HEK293 (cell line): Measurements from ENCODE around the gene PPP1R12C.
A peak's percentile ranks its signal among the peaks of the same experiment; 100 is the strongest.

Experiments used
- BCL11B ChIP-seq: fragments of 450-650 bp; formaldehyde crosslinking; IDR thresholded peaks from 2 replicates; pipeline ENCODE4 v1.5.1; 2016; ENCODE audit warnings: low read depth, missing biosample characterization, missing genetic modification characterization
- KLF9 ChIP-seq: fragments of 450-650 bp; formaldehyde crosslinking; IDR thresholded peaks from 2 replicates; pipeline ENCODE4 v1.5.1; 2016; ENCODE audit warnings: missing biosample characterization, missing genetic modification characterization, low read depth
- MYNN ChIP-seq: fragments of 450-650 bp; formaldehyde crosslinking; IDR thresholded peaks from 2 replicates; pipeline ENCODE4 v1.5.1; 2016; ENCODE audit warnings: missing biosample characterization, missing genetic modification characterization, borderline replicate concordance
- OSR2 ChIP-seq: fragments of 450-650 bp; formaldehyde crosslinking; IDR thresholded peaks from 2 replicates; pipeline ENCODE4 v1.5.1; 2016; ENCODE audit warnings: missing biosample characterization, missing genetic modification characterization
- PRDM1 ChIP-seq: fragments of 450-650 bp; formaldehyde crosslinking; IDR thresholded peaks from 2 replicates; pipeline ENCODE4; 2016; ENCODE audit warnings: missing biosample characterization, missing genetic modification characterization
- SCRT1 ChIP-seq: fragments of 450-650 bp; formaldehyde crosslinking; IDR thresholded peaks from 2 replicates; pipeline ENCODE4 v1.5.1; 2016; ENCODE audit warnings: missing biosample characterization, missing genetic modification characterization, borderline replicate concordance
- ZBTB7A ChIP-seq: fragments of 450-650 bp; formaldehyde crosslinking; IDR thresholded peaks from 2 replicates; pipeline ENCODE4 v1.5.1; 2016; ENCODE audit warnings: low read depth, missing biosample characterization, missing genetic modification characterization
- ZFP69B ChIP-seq: fragments of 450-650 bp; formaldehyde crosslinking; IDR thresholded peaks from 2 replicates; pipeline ENCODE4 v1.5.1; 2016; ENCODE audit warnings: missing biosample characterization, missing genetic modification characterization
- ZNF146 ChIP-seq: fragments of 450-650 bp; formaldehyde crosslinking; IDR thresholded peaks from 2 replicates; pipeline ENCODE4 v1.5.1; 2016; ENCODE audit warnings: missing biosample characterization, missing genetic modification characterization
- ZNF24 ChIP-seq: fragments of 450-650 bp; formaldehyde crosslinking; IDR thresholded peaks from 2 replicates; pipeline ENCODE4 v1.5.1; 2016; ENCODE audit warnings: missing biosample characterization, missing genetic modification characterization
- ZNF266 ChIP-seq: fragments of 450-650 bp; formaldehyde crosslinking; IDR thresholded peaks from 2 replicates; pipeline ENCODE4 v1.5.1; 2016; ENCODE audit warnings: missing biosample characterization, missing genetic modification characterization, low read depth
- ZNF37A ChIP-seq: fragments of 450-650 bp; IDR thresholded peaks from 2 replicates; pipeline ENCODE4 v1.5.1; 2018; ENCODE audit warnings: missing biosample characterization, missing genetic modification characterization
- ZNF558 ChIP-seq: fragments of 450-650 bp; formaldehyde crosslinking; IDR thresholded peaks from 2 replicates; pipeline ENCODE4 v1.5.1; 2016; ENCODE audit warnings: missing biosample characterization, missing genetic modification characterization
- ZNF658 ChIP-seq: fragments of 450-650 bp; formaldehyde crosslinking; IDR thresholded peaks from 2 replicates; pipeline ENCODE4; 2016; ENCODE audit warnings: missing biosample characterization, missing genetic modification characterization
- ZNF664 ChIP-seq: fragments of 450-650 bp; formaldehyde crosslinking; IDR thresholded peaks from 2 replicates; pipeline ENCODE4 v1.5.1; 2016; ENCODE audit warnings: missing biosample characterization, missing genetic modification characterization
- ZNF830 ChIP-seq: fragments of 450-650 bp; IDR thresholded peaks from 2 replicates; pipeline ENCODE4 v1.5.0; 2018; ENCODE audit warnings: missing biosample characterization, missing genetic modification characterization, low read depth, mild to moderate bottlenecking, moderate library complexity
- ZSCAN16 ChIP-seq: fragments of 450-650 bp; formaldehyde crosslinking; IDR thresholded peaks from 2 replicates; pipeline ENCODE4 v1.5.1; 2016; ENCODE audit warnings: missing biosample characterization, missing genetic modification characterization
- TF ChIP-seq, protein P1 (sequence below): fragments of 450-650 bp; formaldehyde crosslinking; IDR thresholded peaks from 2 replicates; pipeline ENCODE4 v1.5.1; 2016; ENCODE audit warnings: missing biosample characterization, missing genetic modification characterization
- TF ChIP-seq, protein P2 (sequence below): fragments of 450-650 bp; formaldehyde crosslinking; IDR thresholded peaks from 2 replicates; pipeline ENCODE4 v1.5.1; 2016; ENCODE audit warnings: missing biosample characterization, missing genetic modification characterization
- TF ChIP-seq, protein P3 (sequence below): fragments of 450-650 bp; formaldehyde crosslinking; IDR thresholded peaks from 2 replicates; pipeline ENCODE4 v1.5.1; 2017; ENCODE audit warnings: missing biosample characterization, mild to moderate bottlenecking, missing genetic modification characterization, moderate library complexity
- TF ChIP-seq, protein P4 (sequence below): fragments of 450-650 bp; formaldehyde crosslinking; IDR thresholded peaks from 2 replicates; pipeline ENCODE4 v1.5.1; 2017; ENCODE audit warnings: missing biosample characterization, missing genetic modification characterization
- TF ChIP-seq, protein P5 (sequence below): fragments of 450-650 bp; formaldehyde crosslinking; IDR thresholded peaks from 2 replicates; pipeline ENCODE4 v1.5.1; 2016; ENCODE audit warnings: missing biosample characterization, missing genetic modification characterization
- TF ChIP-seq, protein P6 (sequence below): fragments of 450-650 bp; formaldehyde crosslinking; IDR thresholded peaks from 2 replicates; pipeline ENCODE4 v1.5.1; 2017; ENCODE audit warnings: missing biosample characterization, missing genetic modification characterization
- TF ChIP-seq, protein P7 (sequence below): fragments of 450-650 bp; IDR thresholded peaks from 2 replicates; pipeline ENCODE4 v1.5.1; 2018; ENCODE audit warnings: missing biosample characterization, missing genetic modification characterization
- TF ChIP-seq, protein P8 (sequence below): fragments of 450-650 bp; formaldehyde crosslinking; IDR thresholded peaks from 2 replicates; pipeline ENCODE4 v1.5.1; 2016; ENCODE audit warnings: missing biosample characterization, missing genetic modification characterization

PPP1R12C gene

DNA sequence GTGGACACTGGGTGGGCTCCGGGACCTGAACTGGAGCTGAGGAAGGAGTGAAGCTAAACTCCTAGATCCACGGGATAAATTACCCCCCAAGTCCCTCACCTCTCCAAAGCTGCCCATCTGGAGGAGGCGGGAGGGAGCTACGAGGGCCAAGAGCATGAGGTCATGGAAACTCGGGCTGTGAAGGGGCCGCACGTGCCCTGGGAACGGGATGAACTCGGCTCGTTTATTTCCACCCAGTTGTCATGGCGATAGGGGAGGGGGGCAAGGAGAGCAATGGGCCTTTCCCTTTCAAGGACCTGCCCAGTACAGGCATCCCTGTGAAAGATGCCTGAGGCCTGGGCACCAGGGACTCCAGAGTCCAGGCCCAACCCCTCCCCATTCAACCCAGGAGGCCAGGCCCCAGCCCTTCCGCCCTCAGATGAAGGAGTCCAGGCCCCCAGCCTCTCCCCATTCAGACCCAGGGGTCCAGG lies 3.8 kb downstream of the PPP1R12C start (continued):
- TF ChIP-seq, protein P1, sequence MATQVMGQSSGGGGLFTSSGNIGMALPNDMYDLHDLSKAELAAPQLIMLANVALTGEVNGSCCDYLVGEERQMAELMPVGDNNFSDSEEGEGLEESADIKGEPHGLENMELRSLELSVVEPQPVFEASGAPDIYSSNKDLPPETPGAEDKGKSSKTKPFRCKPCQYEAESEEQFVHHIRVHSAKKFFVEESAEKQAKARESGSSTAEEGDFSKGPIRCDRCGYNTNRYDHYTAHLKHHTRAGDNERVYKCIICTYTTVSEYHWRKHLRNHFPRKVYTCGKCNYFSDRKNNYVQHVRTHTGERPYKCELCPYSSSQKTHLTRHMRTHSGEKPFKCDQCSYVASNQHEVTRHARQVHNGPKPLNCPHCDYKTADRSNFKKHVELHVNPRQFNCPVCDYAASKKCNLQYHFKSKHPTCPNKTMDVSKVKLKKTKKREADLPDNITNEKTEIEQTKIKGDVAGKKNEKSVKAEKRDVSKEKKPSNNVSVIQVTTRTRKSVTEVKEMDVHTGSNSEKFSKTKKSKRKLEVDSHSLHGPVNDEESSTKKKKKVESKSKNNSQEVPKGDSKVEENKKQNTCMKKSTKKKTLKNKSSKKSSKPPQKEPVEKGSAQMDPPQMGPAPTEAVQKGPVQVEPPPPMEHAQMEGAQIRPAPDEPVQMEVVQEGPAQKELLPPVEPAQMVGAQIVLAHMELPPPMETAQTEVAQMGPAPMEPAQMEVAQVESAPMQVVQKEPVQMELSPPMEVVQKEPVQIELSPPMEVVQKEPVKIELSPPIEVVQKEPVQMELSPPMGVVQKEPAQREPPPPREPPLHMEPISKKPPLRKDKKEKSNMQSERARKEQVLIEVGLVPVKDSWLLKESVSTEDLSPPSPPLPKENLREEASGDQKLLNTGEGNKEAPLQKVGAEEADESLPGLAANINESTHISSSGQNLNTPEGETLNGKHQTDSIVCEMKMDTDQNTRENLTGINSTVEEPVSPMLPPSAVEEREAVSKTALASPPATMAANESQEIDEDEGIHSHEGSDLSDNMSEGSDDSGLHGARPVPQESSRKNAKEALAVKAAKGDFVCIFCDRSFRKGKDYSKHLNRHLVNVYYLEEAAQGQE (tag by site-specific recombination), result no peak
- TF ChIP-seq ZNF830 (no peak), ZSCAN16 (no peak), ZNF24 (tag by site-specific recombination) (no peak), ZNF146 (tag by site-specific recombination) (no peak), MYNN (tag by site-specific recombination) (no peak), ZBTB7A (tag by site-specific recombination) (no peak), BCL11B (tag by site-specific recombination) (no peak), ZFP69B (tag by site-specific recombination) (no peak), ZNF558 (tag by site-specific recombination) (no peak), ZNF664 (tag by site-specific recombination) (no peak), PRDM1 (tag by site-specific recombination) (peak; percentile 78), OSR2 (tag by site-specific recombination) (no peak), SCRT1 (tag by site-specific recombination) (no peak), ZNF658 (tag by site-specific recombination) (no peak), ZNF37A (no peak), ZNF266 (tag by site-specific recombination) (no peak), KLF9 (tag by site-specific recombination) (no peak)
- TF ChIP-seq, protein P2, sequence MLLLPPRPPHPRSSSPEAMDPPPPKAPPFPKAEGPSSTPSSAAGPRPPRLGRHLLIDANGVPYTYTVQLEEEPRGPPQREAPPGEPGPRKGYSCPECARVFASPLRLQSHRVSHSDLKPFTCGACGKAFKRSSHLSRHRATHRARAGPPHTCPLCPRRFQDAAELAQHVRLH, result no peak
- TF ChIP-seq, protein P3, sequence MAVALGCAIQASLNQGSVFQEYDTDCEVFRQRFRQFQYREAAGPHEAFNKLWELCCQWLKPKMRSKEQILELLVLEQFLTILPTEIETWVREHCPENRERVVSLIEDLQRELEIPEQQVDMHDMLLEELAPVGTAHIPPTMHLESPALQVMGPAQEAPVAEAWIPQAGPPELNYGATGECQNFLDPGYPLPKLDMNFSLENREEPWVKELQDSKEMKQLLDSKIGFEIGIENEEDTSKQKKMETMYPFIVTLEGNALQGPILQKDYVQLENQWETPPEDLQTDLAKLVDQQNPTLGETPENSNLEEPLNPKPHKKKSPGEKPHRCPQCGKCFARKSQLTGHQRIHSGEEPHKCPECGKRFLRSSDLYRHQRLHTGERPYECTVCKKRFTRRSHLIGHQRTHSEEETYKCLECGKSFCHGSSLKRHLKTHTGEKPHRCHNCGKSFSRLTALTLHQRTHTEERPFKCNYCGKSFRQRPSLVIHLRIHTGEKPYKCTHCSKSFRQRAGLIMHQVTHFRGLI (tag by site-specific recombination), result no peak
- TF ChIP-seq, protein P4, sequence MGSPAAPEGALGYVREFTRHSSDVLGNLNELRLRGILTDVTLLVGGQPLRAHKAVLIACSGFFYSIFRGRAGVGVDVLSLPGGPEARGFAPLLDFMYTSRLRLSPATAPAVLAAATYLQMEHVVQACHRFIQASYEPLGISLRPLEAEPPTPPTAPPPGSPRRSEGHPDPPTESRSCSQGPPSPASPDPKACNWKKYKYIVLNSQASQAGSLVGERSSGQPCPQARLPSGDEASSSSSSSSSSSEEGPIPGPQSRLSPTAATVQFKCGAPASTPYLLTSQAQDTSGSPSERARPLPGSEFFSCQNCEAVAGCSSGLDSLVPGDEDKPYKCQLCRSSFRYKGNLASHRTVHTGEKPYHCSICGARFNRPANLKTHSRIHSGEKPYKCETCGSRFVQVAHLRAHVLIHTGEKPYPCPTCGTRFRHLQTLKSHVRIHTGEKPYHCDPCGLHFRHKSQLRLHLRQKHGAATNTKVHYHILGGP, result no peak
- TF ChIP-seq, protein P5, sequence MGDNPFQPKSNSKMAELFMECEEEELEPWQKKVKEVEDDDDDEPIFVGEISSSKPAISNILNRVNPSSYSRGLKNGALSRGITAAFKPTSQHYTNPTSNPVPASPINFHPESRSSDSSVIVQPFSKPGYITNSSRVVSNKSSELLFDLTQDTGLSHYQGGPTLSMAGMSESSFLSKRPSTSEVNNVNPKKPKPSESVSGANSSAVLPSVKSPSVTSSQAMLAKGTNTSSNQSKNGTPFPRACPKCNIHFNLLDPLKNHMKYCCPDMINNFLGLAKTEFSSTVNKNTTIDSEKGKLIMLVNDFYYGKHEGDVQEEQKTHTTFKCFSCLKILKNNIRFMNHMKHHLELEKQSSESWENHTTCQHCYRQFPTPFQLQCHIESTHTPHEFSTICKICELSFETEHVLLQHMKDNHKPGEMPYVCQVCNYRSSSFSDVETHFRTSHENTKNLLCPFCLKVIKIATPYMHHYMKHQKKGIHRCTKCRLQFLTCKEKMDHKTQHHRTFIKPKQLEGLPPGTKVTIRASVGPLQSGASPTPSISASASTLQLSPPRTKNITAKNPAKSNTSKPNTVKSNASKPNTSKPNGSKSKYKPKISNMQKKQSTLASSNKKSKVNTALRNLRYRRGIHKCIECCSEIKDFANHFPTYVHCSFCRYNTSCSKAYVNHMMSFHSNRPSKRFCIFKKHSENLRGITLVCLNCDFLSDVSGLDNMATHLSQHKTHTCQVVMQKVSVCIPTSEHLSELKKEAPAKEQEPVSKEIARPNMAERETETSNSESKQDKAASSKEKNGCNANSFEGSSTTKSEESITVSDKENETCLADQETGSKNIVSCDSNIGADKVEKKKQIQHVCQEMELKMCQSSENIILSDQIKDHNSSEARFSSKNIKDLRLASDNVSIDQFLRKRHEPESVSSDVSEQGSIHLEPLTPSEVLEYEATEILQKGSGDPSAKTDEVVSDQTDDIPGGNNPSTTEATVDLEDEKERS (tag by site-specific recombination), result no peak
- TF ChIP-seq, protein P6, sequence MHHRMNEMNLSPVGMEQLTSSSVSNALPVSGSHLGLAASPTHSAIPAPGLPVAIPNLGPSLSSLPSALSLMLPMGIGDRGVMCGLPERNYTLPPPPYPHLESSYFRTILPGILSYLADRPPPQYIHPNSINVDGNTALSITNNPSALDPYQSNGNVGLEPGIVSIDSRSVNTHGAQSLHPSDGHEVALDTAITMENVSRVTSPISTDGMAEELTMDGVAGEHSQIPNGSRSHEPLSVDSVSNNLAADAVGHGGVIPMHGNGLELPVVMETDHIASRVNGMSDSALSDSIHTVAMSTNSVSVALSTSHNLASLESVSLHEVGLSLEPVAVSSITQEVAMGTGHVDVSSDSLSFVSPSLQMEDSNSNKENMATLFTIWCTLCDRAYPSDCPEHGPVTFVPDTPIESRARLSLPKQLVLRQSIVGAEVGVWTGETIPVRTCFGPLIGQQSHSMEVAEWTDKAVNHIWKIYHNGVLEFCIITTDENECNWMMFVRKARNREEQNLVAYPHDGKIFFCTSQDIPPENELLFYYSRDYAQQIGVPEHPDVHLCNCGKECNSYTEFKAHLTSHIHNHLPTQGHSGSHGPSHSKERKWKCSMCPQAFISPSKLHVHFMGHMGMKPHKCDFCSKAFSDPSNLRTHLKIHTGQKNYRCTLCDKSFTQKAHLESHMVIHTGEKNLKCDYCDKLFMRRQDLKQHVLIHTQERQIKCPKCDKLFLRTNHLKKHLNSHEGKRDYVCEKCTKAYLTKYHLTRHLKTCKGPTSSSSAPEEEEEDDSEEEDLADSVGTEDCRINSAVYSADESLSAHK (tag by site-specific recombination), result no peak
- TF ChIP-seq, protein P7, sequence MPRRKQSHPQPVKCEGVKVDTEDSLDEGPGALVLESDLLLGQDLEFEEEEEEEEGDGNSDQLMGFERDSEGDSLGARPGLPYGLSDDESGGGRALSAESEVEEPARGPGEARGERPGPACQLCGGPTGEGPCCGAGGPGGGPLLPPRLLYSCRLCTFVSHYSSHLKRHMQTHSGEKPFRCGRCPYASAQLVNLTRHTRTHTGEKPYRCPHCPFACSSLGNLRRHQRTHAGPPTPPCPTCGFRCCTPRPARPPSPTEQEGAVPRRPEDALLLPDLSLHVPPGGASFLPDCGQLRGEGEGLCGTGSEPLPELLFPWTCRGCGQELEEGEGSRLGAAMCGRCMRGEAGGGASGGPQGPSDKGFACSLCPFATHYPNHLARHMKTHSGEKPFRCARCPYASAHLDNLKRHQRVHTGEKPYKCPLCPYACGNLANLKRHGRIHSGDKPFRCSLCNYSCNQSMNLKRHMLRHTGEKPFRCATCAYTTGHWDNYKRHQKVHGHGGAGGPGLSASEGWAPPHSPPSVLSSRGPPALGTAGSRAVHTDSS, result no peak
- TF ChIP-seq, protein P8, sequence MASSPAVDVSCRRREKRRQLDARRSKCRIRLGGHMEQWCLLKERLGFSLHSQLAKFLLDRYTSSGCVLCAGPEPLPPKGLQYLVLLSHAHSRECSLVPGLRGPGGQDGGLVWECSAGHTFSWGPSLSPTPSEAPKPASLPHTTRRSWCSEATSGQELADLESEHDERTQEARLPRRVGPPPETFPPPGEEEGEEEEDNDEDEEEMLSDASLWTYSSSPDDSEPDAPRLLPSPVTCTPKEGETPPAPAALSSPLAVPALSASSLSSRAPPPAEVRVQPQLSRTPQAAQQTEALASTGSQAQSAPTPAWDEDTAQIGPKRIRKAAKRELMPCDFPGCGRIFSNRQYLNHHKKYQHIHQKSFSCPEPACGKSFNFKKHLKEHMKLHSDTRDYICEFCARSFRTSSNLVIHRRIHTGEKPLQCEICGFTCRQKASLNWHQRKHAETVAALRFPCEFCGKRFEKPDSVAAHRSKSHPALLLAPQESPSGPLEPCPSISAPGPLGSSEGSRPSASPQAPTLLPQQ, result peak; percentile 68
